ENCODE results near the gene MTHFD1L.

GRCh38 chr6:150966786-150967185 is 101.3 kb downstream of the MTHFD1L start:
- TF ChIP-seq CTCF (IDR thresholded peaks at IDR 0.05; ENCODE audit: extremely low read depth in 1 of 2, insufficient read depth in 1 of 2, low read depth in 1 of 2, low read length in 2 of 2) (no peak), EZH2 (IDR thresholded peaks at IDR 0.05; ENCODE audit: borderline replicate concordance, low read depth, low read length, severe bottlenecking) (no peak), POLR2AphosphoS5 (IDR thresholded peaks at IDR 0.05; ENCODE audit: insufficient read depth, low read depth, low read length) (no peak), POLR2A (IDR thresholded peaks at IDR 0.05; ENCODE audit: low read depth, low read length) (no peak), MAX (IDR thresholded peaks at IDR 0.05; ENCODE audit: insufficient read depth, insufficient read length) (no peak), JUN (IDR thresholded peaks at IDR 0.05; ENCODE audit: borderline replicate concordance, insufficient read depth, insufficient read length, low read depth) (no peak), FOS (IDR thresholded peaks at IDR 0.05; ENCODE audit: borderline replicate concordance, insufficient read depth, low read length) (no peak), GATA2 (IDR thresholded peaks at IDR 0.05; ENCODE audit: insufficient read depth, insufficient read length, low read depth, low read length) (no peak), MYC (IDR thresholded peaks at IDR 0.05; ENCODE audit: low read depth, low read length) (no peak)
